BLaER1 treated with 17β-estradiol and CSF1 and Interleukin-3, amounts not matched to agents 10 nM and 100 nM (cell line): ENCODE measurements around the gene MYO1E.

ENCODE experiments used
- H3K27ac ChIP-seq, 11 experiments: shearing (Covaris generic); formaldehyde crosslinking; 2 replicates each; pipeline ENCODE4 v1.8.1; 2022
- H3K27me3 ChIP-seq, 11 experiments: shearing (Covaris generic); formaldehyde crosslinking; 2 replicates each; pipeline ENCODE4 v1.8.1; 2022
- H3K36me3 ChIP-seq, 11 experiments: shearing (Covaris generic); formaldehyde crosslinking; 2 replicates each; pipeline ENCODE4 v1.8.1; 2022
- H3K4me1 ChIP-seq, 10 experiments: shearing (Covaris generic); formaldehyde crosslinking; 2 replicates each; pipeline ENCODE4 v1.8.1; 2022
- H3K4me2 ChIP-seq, 11 experiments: shearing (Covaris generic); formaldehyde crosslinking; 2 replicates each; pipeline ENCODE4 v1.8.1; 2022
- H3K4me3 ChIP-seq, 10 experiments: shearing (Covaris generic); formaldehyde crosslinking; 2 replicates each; pipeline ENCODE4 v1.8.1; 2022
- H3K9ac ChIP-seq, 11 experiments: shearing (Covaris generic); formaldehyde crosslinking; 2 replicates each; pipeline ENCODE4 v1.8.1; 2022
- H3K9me3 ChIP-seq, 11 experiments: shearing (Covaris generic); formaldehyde crosslinking; replicated peaks in 1 of 11; 2 replicates each; pipeline ENCODE4 v1.8.1; 2022
- H4K20me1 ChIP-seq, 11 experiments: shearing (Covaris generic); formaldehyde crosslinking; 2 replicates each; pipeline ENCODE4 v1.8.1; 2022
- Cebpa-rat ChIP-seq, 11 experiments: shearing (Covaris generic); IDR thresholded peaks; 2 replicates each; pipeline ENCODE4 v1.8.1; 2022

The MYO1E gene

DNA sequence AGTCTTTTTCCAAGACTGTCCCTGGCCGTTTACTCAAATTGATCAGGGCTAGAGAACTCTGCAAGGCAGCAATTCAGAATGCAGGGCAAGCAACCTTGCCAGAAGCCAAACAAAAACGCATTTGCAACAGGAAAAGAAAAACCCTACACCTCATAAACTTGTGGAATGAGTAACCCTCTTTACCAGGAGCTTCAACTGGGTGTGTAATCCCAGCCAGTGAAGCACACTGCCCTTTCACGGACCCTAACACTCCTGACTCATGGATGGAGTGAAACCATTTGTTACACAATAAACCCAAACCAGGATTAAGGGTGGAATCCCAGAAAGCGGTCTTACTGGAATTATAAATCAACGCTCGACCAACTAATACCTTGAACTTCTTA lies 180.8 kb downstream of the MYO1E start:
- H3K4me1 ChIP-seq: peaks cover 0 to 32% (median 0%) of the 10 kb centered on the region in 10 experiments; a peak in 6 of 20 replicates
- H3K9ac ChIP-seq: no peak overlapping the region
- no peaks in the 10 kb centered on the region for H3K27me3 ChIP-seq
- H4K20me1 ChIP-seq: no peaks in the 10 kb centered on the region
- peaks cover 0 to 83% (median 0%) of the 10 kb centered on the region in 11 experiments; a peak in 4 of 22 replicates for H3K36me3 ChIP-seq
- no peak overlapping the region for H3K27ac ChIP-seq
- no peak for TF ChIP-seq Cebpa-rat (IDR thresholded peaks at IDR 0.05)
- H3K4me3 ChIP-seq: no peak overlapping the region
- H3K4me2 ChIP-seq: no peak overlapping the region
- peaks cover 0 to 10% (median 3%) of the 10 kb centered on the region in 11 experiments; a peak in 6 of 22 replicates for H3K9me3 ChIP-seq

DNA sequence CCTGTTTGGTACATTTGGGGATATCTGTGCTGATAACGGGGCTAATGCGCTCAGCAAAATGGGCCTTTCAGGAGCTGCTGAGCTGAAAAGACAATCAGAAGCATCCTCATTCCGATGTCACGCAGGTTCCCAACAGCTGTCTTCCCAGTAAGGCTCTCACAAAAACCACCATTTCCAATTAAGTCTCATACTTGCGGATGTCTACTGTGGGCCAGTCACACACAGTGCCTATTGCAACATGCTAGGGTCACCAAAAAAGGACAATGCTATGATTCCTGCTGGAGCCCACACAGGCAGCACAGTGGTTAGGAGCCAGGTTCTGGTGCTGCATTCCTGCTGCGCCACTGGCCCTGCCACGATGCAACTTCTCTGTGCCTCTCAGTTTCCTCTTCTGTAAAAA lies 182.4 kb downstream of the MYO1E start:
- no peak overlapping the region for H3K9ac ChIP-seq
- no peak overlapping the region for H3K27ac ChIP-seq
- H4K20me1 ChIP-seq: no peaks in the 10 kb centered on the region
- TF ChIP-seq Cebpa-rat (IDR thresholded peaks at IDR 0.05): no peak
- no peak overlapping the region for H3K4me2 ChIP-seq
- peaks cover 0 to 11% (median 3%) of the 10 kb centered on the region in 11 experiments; a peak in 6 of 22 replicates for H3K9me3 ChIP-seq
- H3K4me3 ChIP-seq: no peak overlapping the region
- H3K4me1 ChIP-seq: peaks cover 0 to 37% (median 0%) of the 10 kb centered on the region in 10 experiments; a peak in 7 of 20 replicates
- peaks cover 0 to 83% (median 0%) of the 10 kb centered on the region in 11 experiments; a peak in 4 of 22 replicates for H3K36me3 ChIP-seq
- no peaks in the 10 kb centered on the region for H3K27me3 ChIP-seq

- no peak for TF ChIP-seq Cebpa-rat (IDR thresholded peaks at IDR 0.05)
- H3K4me3 ChIP-seq: no peak overlapping the region
- H3K9me3 ChIP-seq: peaks cover 0 to 21% (median 5%) of the 10 kb centered on the region in 11 experiments; a peak in 11 of 22 replicates
- no peak overlapping the region for H3K4me2 ChIP-seq
- H3K36me3 ChIP-seq: peaks cover 0 to 81% (median 0%) of the 10 kb centered on the region in 11 experiments; a peak in 5 of 22 replicates
- H3K27ac ChIP-seq: no peak overlapping the region
- H3K4me1 ChIP-seq: peaks cover 0 to 39% (median 0%) of the 10 kb centered on the region in 10 experiments; a peak in 7 of 20 replicates
- H3K9ac ChIP-seq: no peak overlapping the region
- H4K20me1 ChIP-seq: no peaks in the 10 kb centered on the region
- no peaks in the 10 kb centered on the region for H3K27me3 ChIP-seq
Observed at GRCh38 chr15:59189241-59189640, 183.4 kb downstream of the MYO1E start.

DNA sequence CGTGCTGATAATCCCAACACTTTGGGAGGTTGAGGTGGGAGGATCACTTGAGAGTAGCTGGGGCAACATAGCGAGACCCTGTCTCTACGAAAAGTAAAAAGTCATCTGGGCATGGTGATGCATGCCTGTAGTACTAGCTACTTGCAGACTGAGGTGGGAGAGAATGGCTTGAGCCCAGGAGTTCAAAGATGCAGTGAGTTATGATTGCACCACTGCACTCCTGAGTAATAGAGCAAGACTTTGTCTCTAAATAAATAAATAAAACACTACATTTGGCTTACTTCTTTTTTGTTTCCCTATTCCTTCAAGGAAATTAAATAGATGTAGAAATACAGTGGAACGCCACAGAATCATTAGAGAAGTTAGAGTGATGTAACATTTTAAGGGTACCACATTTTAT lies 186.2 kb downstream of the MYO1E start:
- Histone ChIP-seq H3K9ac (no peak overlapping the region; a peak in 1 of 22 replicates), H3K27me3 (no peaks in the 10 kb centered on the region), H3K9me3 (peaks cover 16 to 48% (median 27%) of the 10 kb centered on the region in 11 experiments; a peak in 21 of 22 replicates), H3K4me2 (peak overlapping the region in 2 of 11 experiments; percentile 38; a peak in 2 of 22 replicates), H3K4me1 (peaks cover 0 to 59% (median 0%) of the 10 kb centered on the region in 10 experiments; a peak in 7 of 20 replicates), H3K4me3 (no peak overlapping the region), H3K27ac (0 out of 22 replicates have a peak overlapping the region, but pooled peaks of 1 of the 11 experiments have one; percentile 68), H4K20me1 (no peaks in the 10 kb centered on the region), H3K36me3 (peaks cover 0 to 79% (median 0%) of the 10 kb centered on the region in 11 experiments; a peak in 7 of 22 replicates)
- no peak for TF ChIP-seq Cebpa-rat (IDR thresholded peaks at IDR 0.05)

DNA sequence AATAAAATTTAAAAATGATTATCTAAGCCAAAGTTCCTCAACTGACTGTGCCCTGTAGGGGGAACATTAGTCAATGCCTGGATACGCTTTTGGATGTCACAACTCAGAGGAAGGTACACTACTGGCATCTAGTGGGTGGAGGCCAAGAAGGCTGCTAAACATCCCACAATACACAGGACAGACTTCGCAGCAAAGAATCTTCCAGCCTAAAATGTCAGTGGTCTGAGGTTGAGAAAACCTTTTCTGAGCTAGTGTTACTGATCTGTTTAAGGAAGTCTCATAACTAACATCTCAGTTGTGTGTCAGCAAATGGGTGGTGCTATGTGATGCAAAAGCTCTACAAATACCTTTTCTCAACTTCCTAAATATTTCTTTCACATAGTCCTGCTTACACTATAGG lies 186.9 kb downstream of the MYO1E start:
- Histone ChIP-seq H3K4me2 (peak overlapping the region in 3 of 11 experiments; percentile 38 to 43 (median 39); a peak in 5 of 22 replicates), H3K9me3 (peaks cover 24 to 56% (median 35%) of the 10 kb centered on the region in 11 experiments; a peak in 21 of 22 replicates), H3K27ac (peak overlapping the region in 5 of 11 experiments; percentile 11 to 68 (median 28); a peak in 6 of 22 replicates), H3K4me1 (peaks cover 0 to 67% (median 0%) of the 10 kb centered on the region in 10 experiments; a peak in 8 of 20 replicates), H3K4me3 (no peak overlapping the region), H3K36me3 (peaks cover 0 to 77% (median 0%) of the 10 kb centered on the region in 11 experiments; a peak in 7 of 22 replicates), H3K9ac (peak overlapping the region in 1 of 11 experiments; percentile 31; a peak in 2 of 22 replicates), H4K20me1 (no peaks in the 10 kb centered on the region), H3K27me3 (no peaks in the 10 kb centered on the region)
- no peak for TF ChIP-seq Cebpa-rat (IDR thresholded peaks at IDR 0.05)

DNA sequence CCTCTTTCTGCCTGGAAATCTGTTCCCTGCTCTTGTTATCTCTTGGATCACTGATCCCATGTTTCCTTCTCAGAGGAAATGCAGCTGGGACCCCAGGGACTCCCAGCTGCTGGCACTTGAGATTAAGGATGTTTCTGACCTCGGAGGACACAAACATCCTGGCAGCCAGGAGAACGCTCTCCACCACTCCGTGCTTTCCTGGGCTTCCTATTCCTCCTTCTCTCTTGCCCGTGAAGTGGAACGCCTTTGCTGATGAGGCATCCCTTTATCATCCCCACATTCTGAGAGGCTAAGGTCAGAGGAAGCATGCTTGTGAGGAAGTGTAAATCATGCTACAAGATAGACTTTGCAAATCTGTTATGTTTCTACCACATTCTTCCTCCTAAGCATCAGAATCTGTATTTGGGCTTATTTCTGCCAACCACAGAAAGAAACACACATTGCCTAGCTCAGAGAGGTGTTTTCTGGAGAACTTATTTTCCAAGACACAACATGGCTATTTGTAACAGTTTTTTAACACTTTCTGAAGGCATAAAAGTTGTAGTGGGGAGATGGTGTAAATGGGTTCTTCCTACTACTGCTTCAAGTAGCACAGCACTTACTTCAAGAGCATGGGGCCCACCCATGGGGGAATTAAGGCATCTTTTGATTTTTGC lies 191.6 kb downstream of the MYO1E start:
- Histone ChIP-seq H3K9me3 (peaks cover 17 to 49% (median 34%) of the 10 kb centered on the region in 11 experiments; a peak in 21 of 22 replicates), H3K4me3 (no peak overlapping the region; a peak in 1 of 20 replicates), H3K9ac (peak overlapping the region in 2 of 11 experiments; percentile 47 to 67; a peak in 3 of 22 replicates), H3K27me3 (no peaks in the 10 kb centered on the region), H3K4me1 (peaks cover 0 to 92% (median 23%) of the 10 kb centered on the region in 10 experiments; a peak in 14 of 20 replicates), H3K36me3 (peaks cover 0 to 34% (median 0%) of the 10 kb centered on the region in 11 experiments; a peak in 6 of 22 replicates), H3K27ac (peak overlapping the region in 4 of 11 experiments; percentile 19 to 98 (median 79); a peak in 7 of 22 replicates), H3K4me2 (peak overlapping the region in 4 of 11 experiments; percentile 1 to 93 (median 75); a peak in 7 of 22 replicates), H4K20me1 (no peaks in the 10 kb centered on the region)
- no peak for TF ChIP-seq Cebpa-rat (IDR thresholded peaks at IDR 0.05)

DNA sequence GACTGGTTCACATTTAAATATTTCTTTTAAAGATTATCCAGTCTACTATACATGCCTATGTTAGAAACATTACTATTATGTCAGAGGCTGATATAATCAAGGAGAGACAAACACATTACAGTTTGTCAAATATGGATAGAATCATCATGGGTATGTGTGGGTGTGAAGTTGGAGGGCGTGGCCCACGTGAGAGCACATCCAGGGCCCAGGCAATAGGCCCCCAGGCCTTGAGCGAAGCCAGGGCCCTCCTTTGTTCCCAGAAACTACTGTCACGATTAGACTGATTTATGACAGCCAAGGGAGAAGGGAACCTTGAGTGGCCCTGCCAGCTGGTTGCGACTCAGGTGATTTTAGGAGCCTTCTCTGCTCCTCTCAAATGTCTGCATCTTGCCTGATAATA lies 193.0 kb downstream of the MYO1E start:
- peaks cover 0 to 27% (median 0%) of the 10 kb centered on the region in 11 experiments; a peak in 6 of 22 replicates for H3K36me3 ChIP-seq
- no peaks in the 10 kb centered on the region for H3K27me3 ChIP-seq
- H3K4me3 ChIP-seq: no peak overlapping the region
- no peak for TF ChIP-seq Cebpa-rat (IDR thresholded peaks at IDR 0.05)
- H3K4me2 ChIP-seq: peak overlapping the region in 3 of 11 experiments; percentile 87 to 93 (median 91); a peak in 6 of 22 replicates
- H3K4me1 ChIP-seq: peaks cover 0 to 92% (median 36%) of the 10 kb centered on the region in 10 experiments; a peak in 14 of 20 replicates
- H3K9me3 ChIP-seq: peaks cover 17 to 42% (median 34%) of the 10 kb centered on the region in 11 experiments; a peak in 21 of 22 replicates
- peak overlapping the region in 4 of 11 experiments; percentile 94 to 98 (median 96); a peak in 8 of 22 replicates for H3K27ac ChIP-seq
- H3K9ac ChIP-seq: peak overlapping the region in 2 of 11 experiments; percentile 27 to 91; a peak in 4 of 22 replicates
- no peaks in the 10 kb centered on the region for H4K20me1 ChIP-seq

DNA sequence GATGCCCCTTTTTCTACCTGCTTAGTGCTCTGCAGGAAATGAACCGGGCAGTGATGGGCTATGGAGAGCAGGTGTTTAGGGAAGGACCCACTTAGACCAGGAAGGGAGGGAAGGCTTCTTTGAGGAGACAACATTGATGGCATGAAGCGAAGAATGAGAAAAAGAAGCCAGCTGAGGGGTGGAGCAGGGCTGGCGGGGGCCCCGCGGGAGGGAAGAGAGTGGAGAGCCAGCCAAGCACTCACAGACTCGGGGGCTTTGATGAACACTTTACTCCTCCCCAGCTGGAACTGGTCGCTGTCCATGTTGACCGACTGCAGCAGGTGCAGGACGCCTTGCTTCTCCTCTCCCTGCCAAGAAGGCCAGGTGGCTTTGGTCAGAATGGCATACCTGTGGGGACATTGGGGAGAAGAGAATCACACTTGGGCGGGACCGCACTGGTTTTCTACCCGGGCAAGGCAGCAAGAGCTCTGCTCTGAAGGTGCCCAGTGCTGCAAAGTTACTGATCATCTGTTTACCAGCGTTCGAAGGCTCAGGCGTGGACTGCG lies 194.4 kb downstream of the MYO1E start:
- Histone ChIP-seq H3K27me3 (no peaks in the 10 kb centered on the region), H3K4me1 (peaks cover 0 to 97% (median 42%) of the 10 kb centered on the region in 10 experiments; a peak in 14 of 20 replicates), H3K4me3 (peak overlapping the region in 4 of 10 experiments; percentile 10 to 35 (median 20); a peak in 4 of 20 replicates), H3K27ac (peak overlapping the region in 6 of 11 experiments; percentile 70 to 98 (median 94); a peak in 13 of 22 replicates), H3K4me2 (peak overlapping the region in 6 of 11 experiments; percentile 58 to 93 (median 88); a peak in 11 of 22 replicates), H3K9ac (peak overlapping the region in 6 of 11 experiments; percentile 35 to 91 (median 81); a peak in 10 of 22 replicates), H4K20me1 (no peaks in the 10 kb centered on the region), H3K36me3 (peaks cover 0 to 15% (median 0%) of the 10 kb centered on the region in 11 experiments; a peak in 5 of 22 replicates), H3K9me3 (peaks cover 17 to 29% (median 27%) of the 10 kb centered on the region in 11 experiments; a peak in 21 of 22 replicates)
- TF ChIP-seq Cebpa-rat (IDR thresholded peaks at IDR 0.05): no peak
